K562 (cell line): Measurements from ENCODE around the gene SRL. TPM values are rescaled to one million over a fixed set of nuclear protein-coding genes. Genes with fewer than 3 reads are reported as not detected.

Experiments used
- ATAC-seq: fragments of 200-7000 bp; cut with Tn5 transposase; 3 replicates; pipeline ENCODE4 v1.9.1; 2020; ENCODE audit warnings: moderate library complexity
- BruUV-seq: library from RNA; stranded (reverse); fragments of 400-500 nt; replicated peaks from 2 replicates; lab custom pipeline; 2021; lab: Mats Ljungman, UMichigan
- CTCF ChIA-PET: fragments of 300-600 bp; formaldehyde crosslinking; extraction: SDS; loops from one replicate; lab custom pipeline; 2021; ENCODE audit warnings: low intra/inter-chr PET ratio; lab: Yijun Ruan, JAX
- POLR2A ChIA-PET: fragments of 300-600, 350-650 bp; sonication (Branson Sonifier 250); formaldehyde crosslinking; extraction: SDS; loops from one replicate; lab custom pipeline; 2021; ENCODE audit warnings: antibody characterized with exemption, inconsistent platforms; lab: Yijun Ruan, JAX
- DNase-seq, 4 experiments: peaks; one replicate each; pipeline versions ENCODE4 v3.0.0 to v3.0.0-alpha.2; 2011 to 2018; ENCODE audit warnings: low spot score in 3 of 4, mixed read lengths in 3 of 4; ENCODE audit errors: extremely low read depth in 1 of 4
- FAIRE-seq: peaks from 2 replicates; lab custom pipeline; 2011; peaks lifted over from hg19 to GRCh38; lab: Jason Lieb, UNC
- H2AFZ ChIP-seq: 2 replicates; pipeline ENCODE4 v1.6.0; 2011; ENCODE audit warnings: low read depth, low read length, control low read depth, inconsistent platforms
- H3K27ac ChIP-seq: fragments of 200-600 bp; 3 replicates; pipeline ENCODE4 v1.8.0; 2011; ENCODE audit warnings: low read depth, mild to moderate bottlenecking, control low read depth, inconsistent platforms, low read length, moderate library complexity, mixed read lengths; ENCODE audit errors: extremely low read depth
- H3K27me3 ChIP-seq, 2 experiments: fragments of 300-600 bp in 1 of 2; 2 replicates in 1 of 2; 3 replicates in 1 of 2; pipeline versions ENCODE4 v1.6.0 to v1.8.0; 2011; ENCODE audit warnings: inconsistent platforms in 2 of 2, low read length in 2 of 2, mild to moderate bottlenecking in 1 of 2, mixed read lengths in 1 of 2, moderate library complexity in 1 of 2; ENCODE audit not compliant: control insufficient read depth in 2 of 2, insufficient read depth in 2 of 2
- H3K36me3 ChIP-seq: fragments of 300-600 bp; 3 replicates; pipeline ENCODE4 v1.8.0; 2011; ENCODE audit warnings: mild to moderate bottlenecking, low read length, inconsistent platforms; ENCODE audit not compliant: control insufficient read depth, insufficient read depth
- H3K4me1 ChIP-seq, 2 experiments: fragments of 200-600 bp in 1 of 2; replicated peaks in 1 of 2; 2 replicates in 1 of 2; 3 replicates in 1 of 2; pipeline versions ENCODE4 v1.5.1 to v1.8.0; 2011; ENCODE audit warnings: inconsistent platforms in 2 of 2, low read length in 2 of 2, mild to moderate bottlenecking in 1 of 2, mixed read lengths in 1 of 2, moderate library complexity in 1 of 2; ENCODE audit not compliant: control insufficient read depth in 2 of 2, insufficient read depth in 2 of 2
- H3K4me2 ChIP-seq: 2 replicates; pipeline ENCODE4 v1.6.1; 2011; ENCODE audit warnings: low read length, control low read depth, inconsistent platforms, mixed read lengths; ENCODE audit not compliant: insufficient read depth
- H3K4me3 ChIP-seq: fragments of 200-600 bp; sonication (generic), shearing (Covaris generic); 2 replicates; pipeline ENCODE4 v1.5.1; 2016; ENCODE audit warnings: control low read depth, inconsistent platforms
- H3K79me2 ChIP-seq: fragments of 200-600 bp; 3 replicates; pipeline ENCODE4 v1.8.0; 2011; ENCODE audit warnings: low read length, inconsistent platforms; ENCODE audit not compliant: control insufficient read depth, insufficient read depth
- H3K9ac ChIP-seq, 2 experiments: 2 replicates each; pipeline versions ENCODE4 v1.6.0 to v1.6.1; 2011; ENCODE audit warnings: low read depth in 2 of 2, low read length in 2 of 2, control low read depth in 1 of 2, inconsistent platforms in 1 of 2, mild to moderate bottlenecking in 1 of 2, mixed read lengths in 1 of 2; ENCODE audit not compliant: insufficient read depth in 1 of 2
- H3K9me1 ChIP-seq: one replicate; pipeline ENCODE4 v1.6.0; 2011; ENCODE audit warnings: inconsistent platforms, mild to moderate bottlenecking, low read length, moderate library complexity; ENCODE audit not compliant: control insufficient read depth, insufficient read depth
- H3K9me3 ChIP-seq: replicated peaks from 2 replicates; pipeline ENCODE4 v1.5.1; 2011; ENCODE audit warnings: low read depth, low read length, inconsistent platforms; ENCODE audit not compliant: control insufficient read depth, insufficient read depth
- H4K20me1 ChIP-seq: replicated peaks from 2 replicates; pipeline ENCODE4 v1.6.1; 2011; ENCODE audit warnings: low read length, inconsistent platforms, mixed read lengths; ENCODE audit not compliant: control insufficient read depth, insufficient read depth
- CHD7 ChIP-seq: fragments of 200-600 bp; sonication (generic); IDR thresholded peaks from one replicate; pipeline ENCODE4 v1.6.1; 2012; ENCODE audit warnings: mild to moderate bottlenecking, low read depth, low read length, inconsistent platforms
- LEF1 ChIP-seq: fragments of 450-650 bp; IDR thresholded peaks from 2 replicates; pipeline ENCODE4 v1.6.1; 2016; ENCODE audit warnings: mild to moderate bottlenecking
- PHF20 ChIP-seq: fragments of 450-650 bp; IDR thresholded peaks from 2 replicates; pipeline ENCODE4 v1.6.1; 2018; ENCODE audit not compliant: partially characterized antibody
- TBP ChIP-seq: optimal IDR thresholded peaks from 2 replicates; pipeline ENCODE3; 2011; ENCODE audit warnings: low read depth, low read length, improper control_type of control experiment
- ZNF589 ChIP-seq: fragments of 200-800 bp; sonication (Bioruptor generic); IDR thresholded peaks from 2 replicates; pipeline ENCODE4 v1.6.1; 2016; ENCODE audit warnings: low read depth, missing genetic modification characterization, missing compliant biosample characterization
- WGBS: fragments of 100-300 bp; shearing (Covaris generic); methylation state at CpG from one replicate; pipeline ENCODE4 v1.1.6; 2016; ENCODE audit warnings: low coverage, mixed read lengths; ENCODE audit not compliant: insufficient coverage; ENCODE audit errors: missing lambda C conversion rate; 5-methylcytosine and 5-hydroxymethylcytosine counted together
- in situ Hi-C: fragments of 300-500 bp; cut with MboI; formaldehyde crosslinking; loops from 4 replicates; pipeline ENCODE4 v1.15.0; 2018; ENCODE audit warnings: inconsistent platforms, mixed read lengths
- intact Hi-C: fragments of 100-400 bp; cut with micrococcal nuclease; formaldehyde crosslinking; loops from 2 replicates; pipeline ENCODE4 v1.14.2; 2022
- polyA plus RNA-seq, 8 experiments: library from polyadenylated mRNA; depleted of rRNA in 4 of 8; stranded (reverse) in 5 of 8; unstranded in 3 of 8; fragments of >200 nt; fragmentation: Nextera tagmentation in 2 of 8; fragmentation: Illumina TruSeq in 1 of 8; extraction: Ambion mirVana in 2 of 8; extraction: Trizol in 1 of 8; gene quantifications; 2 replicates each; pipeline versions ENCODE4 v1.2.1 to v1.2.3, GENCODE V29; 2011 to 2014; ENCODE audit warnings: inconsistent platforms in 1 of 8, missing spikeins in 1 of 8
- total RNA-seq, 7 experiments: library from RNA; depleted of rRNA in 6 of 7; stranded (reverse); fragments of >200 nt in 6 of 7; fragmentation: Illumina TruSeq in 2 of 7; extraction: Trizol in 2 of 7; gene quantifications; 2 replicates each; pipeline versions ENCODE4 v1.2.1 to v1.2.3, GENCODE V29; 2011 to 2021; ENCODE audit warnings: low replicate concordance in 1 of 7

Gene SRL
- total and polyA plus RNA-seq, 9 of the 15 experiments (the other 6 are each of a cell fraction or from before 2014, with no cell fraction given): 0.01 TPM; not detected in 8

- in situ Hi-C loops: loop anchor here (10.0 kb wide), 1 partner anchor 118 kb away; no protein-coding TSS in a partner anchor
- no peak for FAIRE-seq
- no peaks in the 10 kb centered on the region for H3K36me3 ChIP-seq
- no peak for TF ChIP-seq CHD7
- no peak for TF ChIP-seq LEF1
- TF ChIP-seq TBP: no peak
- no peak for TF ChIP-seq ZNF589 (CRISPR knock-in tag)
- no peak for TF ChIP-seq PHF20
- no peak overlapping the region for H3K4me2 ChIP-seq
- H3K9ac ChIP-seq: no peak overlapping the region
- no peaks in the 10 kb centered on the region for H3K79me2 ChIP-seq
- H3K27ac ChIP-seq: no peak overlapping the region
- ChIA-PET CTCF (no interaction called here), POLR2A (interaction anchor here (0.6 to 1.1 kb wide), 2 partner anchors 10 to 429 kb away, joined by 3 read pairs; no protein-coding TSS in a partner anchor)
- H3K9me1 ChIP-seq: no peaks in the 10 kb centered on the region
- BruUV-seq: no TSS peak
- peaks cover 13 to 48% of the 10 kb centered on the region in 2 experiments; a peak in 4 of 5 replicates for H3K27me3 ChIP-seq
- WGBS: 11% methylated on average over 10 of the region's 14 CpGs
- H3K4me1 ChIP-seq: peaks cover 12 to 16% of the 10 kb centered on the region in 2 experiments; a peak in 4 of 5 replicates
- H2AFZ ChIP-seq: peak overlapping the region; percentile 32; the same call in 1 of the 2 replicates
- no peak for DNase-seq
- H3K9me3 ChIP-seq: no peaks in the 10 kb centered on the region
- no peak for ATAC-seq
- intact Hi-C loops: loop anchor here (10.0 kb wide), 1 partner anchor 198 kb away; no protein-coding TSS in a partner anchor
- no peaks in the 10 kb centered on the region; the same call in 1 of the 2 replicates for H4K20me1 ChIP-seq
- H3K4me3 ChIP-seq: no peak overlapping the region
These were observed 34.7 kb downstream of the SRL start for GRCh38 chr16:4207229-4207628.
